Ovary (tissue), 3 donors: ENCODE measurements around the gene AGXT2.

ENCODE experiments used
- CTCF ChIP-seq, 3 donors: fragments of 450-650 bp in 2 of 3; fragments of 200-600 bp in 1 of 3; IDR thresholded peaks; one replicate each; pipeline versions ENCODE4 v1.5.1 to v1.8.0; 2016 to 2022; ENCODE audit warnings: antibody characterized with exemption in 3 of 3, mild to moderate bottlenecking in 1 of 3
- EP300 ChIP-seq: sonication (generic); formaldehyde crosslinking; IDR thresholded peaks from one replicate; pipeline ENCODE4 v1.6.1; 2017; ENCODE audit warnings: antibody characterized with exemption
- POLR2A ChIP-seq: fragments of 450-650 bp; IDR thresholded peaks from one replicate; pipeline ENCODE4 v1.6.1; 2017; ENCODE audit warnings: antibody characterized with exemption, mild to moderate bottlenecking, moderate library complexity
- donor health status: DM: no; HTN: no; CAD: no.

DNA sequence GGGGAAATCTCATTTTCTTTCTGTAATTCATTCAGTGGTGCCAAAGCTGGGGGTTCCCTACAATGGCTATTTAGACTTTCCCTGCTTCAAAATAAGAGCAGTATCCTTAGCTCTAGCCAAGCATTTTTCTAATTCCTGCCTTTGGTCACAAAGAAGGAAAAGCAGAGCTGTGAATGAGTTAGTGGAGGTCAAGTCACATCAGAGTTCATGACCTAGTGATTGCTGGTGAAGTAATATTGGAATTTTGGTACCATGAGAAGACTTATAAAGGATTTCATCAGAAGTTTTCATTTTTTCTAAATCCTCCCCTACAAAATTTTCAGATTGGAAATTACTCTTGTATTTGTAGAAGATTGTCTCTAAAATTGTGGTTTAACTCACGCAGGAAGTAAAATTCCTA is 90.4 kb downstream of the AGXT2 start:
- TF ChIP-seq CTCF (IDR thresholded peaks at IDR 0.05) (no peak), EP300 (no peak), POLR2A (no peak)
